ENCODE results near the gene DZIP1.

- no peak for TF ChIP-seq YY1 (IDR thresholded peaks at IDR 0.05; ENCODE audit: extremely low read depth, insufficient replicate concordance, low read depth, low read length)
- no peak for TF ChIP-seq RAD21 (IDR thresholded peaks at IDR 0.05; ENCODE audit: low read depth)
- TF ChIP-seq POLR2AphosphoS5 (IDR thresholded peaks at IDR 0.05; ENCODE audit: low read depth, low read length) = no peak
- TF ChIP-seq CTCF (IDR thresholded peaks at IDR 0.05 in 2 of 3, conservative IDR thresholded peaks at IDR 0.05 in 1 of 3; ENCODE audit: borderline replicate concordance in 1 of 3, insufficient read depth in 1 of 3, low read depth in 2 of 3, low read length in 2 of 3) = no peak
- no peak for TF ChIP-seq SP1 (IDR thresholded peaks at IDR 0.05; ENCODE audit: low read depth)
- TF ChIP-seq POLR2A (IDR thresholded peaks at IDR 0.05; ENCODE audit: borderline replicate concordance, extremely low read depth, insufficient read depth, insufficient read length) = no peak
- TF ChIP-seq ZNF274 (IDR thresholded peaks at IDR 0.05; ENCODE audit: low read depth, low read length) = no peak
- TF ChIP-seq SIN3A (IDR thresholded peaks at IDR 0.05; ENCODE audit: low read depth) = no peak
- TF ChIP-seq ZFX (IDR thresholded peaks at IDR 0.05) = no peak
- no peak for TF ChIP-seq EZH2phosphoT487 (IDR thresholded peaks at IDR 0.05; ENCODE audit: borderline replicate concordance)
- no peak for TF ChIP-seq JUND (IDR thresholded peaks at IDR 0.05)
- no peak for TF ChIP-seq CEBPB (IDR thresholded peaks at IDR 0.05; ENCODE audit: low read depth)
Observed at GRCh38 chr13:95568131-95568530, 76.4 kb downstream of the DZIP1 start.

All from HCT116 (cell line).